Measurements from ENCODE around the gene CNTNAP2.
A peak's percentile ranks its signal among the peaks of the same experiment; 100 is the strongest.
"Not testable (repeated sequence)": the region's sequence is repeated elsewhere in the genome, so short reads cannot be mapped to it uniquely, and the experiment has no call there.

The CNTNAP2 gene

DNA sequence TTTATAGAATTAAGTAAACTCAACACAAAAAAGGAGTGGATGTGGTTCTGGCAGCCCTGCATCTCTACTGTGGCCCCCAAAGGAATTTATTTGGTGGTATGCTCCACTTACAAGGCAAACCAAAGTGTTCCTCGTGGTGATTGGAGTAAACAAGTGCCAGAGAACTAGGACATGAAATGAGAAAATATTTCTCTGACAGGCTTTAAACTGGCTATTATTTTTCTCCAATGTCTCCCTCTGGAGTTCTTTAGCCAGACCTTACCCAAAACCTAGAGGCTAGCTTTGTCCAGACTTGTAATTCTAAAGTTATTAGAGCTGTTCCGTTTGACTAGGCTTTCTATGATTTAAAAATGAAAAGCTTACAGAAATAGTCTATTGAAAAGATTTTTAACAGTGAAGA is 990.1 kb downstream of the CNTNAP2 start:
- no peak overlapping the region for H3K18ac ChIP-seq (ENCODE audit: low read length)
- H4K5ac ChIP-seq (ENCODE audit: low read length) = no peak overlapping the region
- H3K27ac ChIP-seq (ENCODE audit: low read depth, low read length) = no peak overlapping the region
- H2BK15ac ChIP-seq (replicated peaks; ENCODE audit: low read depth) = no peak overlapping the region
- H3K27me3 ChIP-seq (ENCODE audit: insufficient read depth, low read length, poor library complexity) = no peaks in the 10 kb centered on the region
- H3K4me3 ChIP-seq (ENCODE audit: low read length) = no peak overlapping the region
- H3K4ac ChIP-seq (ENCODE audit: low read depth, low read length) = no peak overlapping the region
- no peak overlapping the region for H4K8ac ChIP-seq (ENCODE audit: low read depth, low read length)
- H2AK5ac ChIP-seq (ENCODE audit: low read length) = no peak overlapping the region
- no peak overlapping the region for H3K4me2 ChIP-seq (ENCODE audit: low read length)
- H2BK5ac ChIP-seq (ENCODE audit: low read length) = no peak overlapping the region
- no peak for DNase-seq
- H3K56ac ChIP-seq (ENCODE audit: low read length) = no peak overlapping the region
- no peaks in the 10 kb centered on the region for H3K79me1 ChIP-seq (ENCODE audit: low read length)
- H3K4me1 ChIP-seq (ENCODE audit: control insufficient read depth, low read depth, low read length) = no peaks in the 10 kb centered on the region
- no peaks in the 10 kb centered on the region for H3K79me2 ChIP-seq (ENCODE audit: control insufficient read depth, insufficient read depth, low read length)
- no peaks in the 10 kb centered on the region for H3K36me3 ChIP-seq (ENCODE audit: control insufficient read depth, insufficient read depth, low read length)
- H2BK120ac ChIP-seq (ENCODE audit: low read depth, low read length) = no peak overlapping the region
- H3K9ac ChIP-seq (ENCODE audit: low read length) = no peak overlapping the region
- no peak overlapping the region for H3K23ac ChIP-seq (ENCODE audit: low read length)
- WGBS (ENCODE audit: extremely low coverage, insufficient coverage, low lambda C conversion rate) = no CpG with 5 or more reads among the region's 2 CpGs

GRCh38 chr7:147114525-147114924 is 997.9 kb downstream of the CNTNAP2 start:
- H2AK5ac ChIP-seq (ENCODE audit: low read length); H3K18ac ChIP-seq (ENCODE audit: low read length): not testable (repeated sequence)
- no CpG with 5 or more reads among the region's 1 CpG for WGBS (ENCODE audit: extremely low coverage, insufficient coverage, low lambda C conversion rate)

GRCh38 chr7:147136352-147136751 is 1019.8 kb downstream of the CNTNAP2 start:
- no peaks in the 10 kb centered on the region for H3K36me3 ChIP-seq (ENCODE audit: control insufficient read depth, insufficient read depth, low read length)
- H3K56ac ChIP-seq (ENCODE audit: low read length) = no peak overlapping the region
- DNase-seq = no peak
- no peak overlapping the region for H3K23ac ChIP-seq (ENCODE audit: low read length)
- H2BK120ac ChIP-seq (ENCODE audit: low read depth, low read length) = no peak overlapping the region
- no peak overlapping the region for H2BK15ac ChIP-seq (replicated peaks; ENCODE audit: low read depth)
- no CpG with 5 or more reads among the region's 2 CpGs for WGBS (ENCODE audit: extremely low coverage, insufficient coverage, low lambda C conversion rate)
- no peak overlapping the region for H2BK5ac ChIP-seq (ENCODE audit: low read length)
- no peaks in the 10 kb centered on the region for H3K79me2 ChIP-seq (ENCODE audit: control insufficient read depth, insufficient read depth, low read length)
- no peak overlapping the region for H3K9ac ChIP-seq (ENCODE audit: low read length)
- H4K5ac ChIP-seq (ENCODE audit: low read length) = no peak overlapping the region
- H2AK5ac ChIP-seq (ENCODE audit: low read length) = no peak overlapping the region
- H3K4me1 ChIP-seq (ENCODE audit: control insufficient read depth, low read depth, low read length) = peaks cover 2% of the 10 kb centered on the region
- peak overlapping the region; percentile 56 for H4K8ac ChIP-seq (ENCODE audit: low read depth, low read length)
- no peaks in the 10 kb centered on the region for H3K27me3 ChIP-seq (ENCODE audit: insufficient read depth, low read length, poor library complexity)
- no peak overlapping the region for H3K4ac ChIP-seq (ENCODE audit: low read depth, low read length)
- no peak overlapping the region for H3K18ac ChIP-seq (ENCODE audit: low read length)
- no peak overlapping the region for H3K27ac ChIP-seq (ENCODE audit: low read depth, low read length)
- H3K79me1 ChIP-seq (ENCODE audit: low read length) = no peaks in the 10 kb centered on the region
- no peak overlapping the region for H3K4me3 ChIP-seq (ENCODE audit: low read length)
- H3K4me2 ChIP-seq (ENCODE audit: low read length) = no peak overlapping the region

More at GRCh38 chr7:147114525-147114924, 997.9 kb downstream of the CNTNAP2 start:
- H3K36me3 ChIP-seq (ENCODE audit: control insufficient read depth, insufficient read depth, low read length); H2BK5ac ChIP-seq (ENCODE audit: low read length); H3K4me3 ChIP-seq (ENCODE audit: low read length); H3K4ac ChIP-seq (ENCODE audit: low read depth, low read length); H3K4me2 ChIP-seq (ENCODE audit: low read length); H3K56ac ChIP-seq (ENCODE audit: low read length); H3K79me2 ChIP-seq (ENCODE audit: control insufficient read depth, insufficient read depth, low read length); H3K9ac ChIP-seq (ENCODE audit: low read length); H3K23ac ChIP-seq (ENCODE audit: low read length); DNase-seq; H4K8ac ChIP-seq (ENCODE audit: low read depth, low read length); H3K79me1 ChIP-seq (ENCODE audit: low read length); H3K27me3 ChIP-seq (ENCODE audit: insufficient read depth, low read length, poor library complexity); H4K5ac ChIP-seq (ENCODE audit: low read length); H2BK120ac ChIP-seq (ENCODE audit: low read depth, low read length); H3K27ac ChIP-seq (ENCODE audit: low read depth, low read length); H2BK15ac ChIP-seq (replicated peaks; ENCODE audit: low read depth); H3K4me1 ChIP-seq (ENCODE audit: control insufficient read depth, low read depth, low read length): not testable (repeated sequence)

GRCh38 chr7:147145194-147145593 is 1028.6 kb downstream of the CNTNAP2 start:
- Histone ChIP-seq H2AK5ac (ENCODE audit: low read length) (no peak overlapping the region), H2BK15ac (replicated peaks; ENCODE audit: low read depth) (no peak overlapping the region), H3K18ac (ENCODE audit: low read length) (no peak overlapping the region), H3K27me3 (ENCODE audit: insufficient read depth, low read length, poor library complexity) (no peaks in the 10 kb centered on the region), H3K9ac (ENCODE audit: low read length) (no peak overlapping the region), H2BK120ac (ENCODE audit: low read depth, low read length) (no peak overlapping the region), H3K4me1 (ENCODE audit: control insufficient read depth, low read depth, low read length) (peaks cover under 1% of the 10 kb centered on the region), H3K4me3 (ENCODE audit: low read length) (no peak overlapping the region), H3K4ac (ENCODE audit: low read depth, low read length) (no peak overlapping the region), H4K5ac (ENCODE audit: low read length) (no peak overlapping the region), H2BK5ac (ENCODE audit: low read length) (no peak overlapping the region), H3K79me1 (ENCODE audit: low read length) (no peaks in the 10 kb centered on the region), H3K4me2 (ENCODE audit: low read length) (no peak overlapping the region), H3K23ac (ENCODE audit: low read length) (no peak overlapping the region), H3K36me3 (ENCODE audit: control insufficient read depth, insufficient read depth, low read length) (no peaks in the 10 kb centered on the region), H3K56ac (ENCODE audit: low read length) (no peak overlapping the region), H3K27ac (ENCODE audit: low read depth, low read length) (no peak overlapping the region), H3K79me2 (ENCODE audit: control insufficient read depth, insufficient read depth, low read length) (no peaks in the 10 kb centered on the region), H4K8ac (ENCODE audit: low read depth, low read length) (no peak overlapping the region)
- no CpG with 5 or more reads among the region's 2 CpGs for WGBS (ENCODE audit: extremely low coverage, insufficient coverage, low lambda C conversion rate)
- DNase-seq = peak; percentile 38

DNA sequence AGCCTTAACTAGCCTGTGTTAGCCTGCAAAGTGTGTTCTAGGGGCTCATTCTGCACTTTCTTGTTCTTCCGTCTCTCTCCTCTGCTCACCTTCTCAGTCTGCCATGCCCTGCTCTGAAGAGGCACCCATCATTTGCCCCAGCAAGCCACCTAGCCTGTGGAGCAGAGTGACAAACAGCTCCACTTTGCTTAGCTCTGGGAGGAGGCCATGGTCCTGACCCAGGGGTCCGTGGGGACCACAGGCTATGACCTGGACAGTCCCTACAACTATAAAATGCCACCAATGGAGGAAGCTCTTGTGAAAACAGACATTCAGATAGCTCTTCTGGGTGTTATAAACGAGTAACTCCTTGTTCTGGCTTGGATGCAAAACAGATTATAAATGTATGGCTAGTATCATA is 1029.6 kb downstream of the CNTNAP2 start:
- H2BK120ac ChIP-seq (ENCODE audit: low read depth, low read length) = no peak overlapping the region
- no peak overlapping the region for H3K18ac ChIP-seq (ENCODE audit: low read length)
- H3K4me1 ChIP-seq (ENCODE audit: control insufficient read depth, low read depth, low read length) = no peaks in the 10 kb centered on the region

GRCh38 chr7:147151661-147152060 is 1035.1 kb downstream of the CNTNAP2 start:
- Histone ChIP-seq H3K9ac (ENCODE audit: low read length) (no peak overlapping the region), H2BK5ac (ENCODE audit: low read length) (no peak overlapping the region), H2BK15ac (replicated peaks; ENCODE audit: low read depth) (no peak overlapping the region), H3K4me1 (ENCODE audit: control insufficient read depth, low read depth, low read length) (no peaks in the 10 kb centered on the region), H3K27me3 (ENCODE audit: insufficient read depth, low read length, poor library complexity) (no peaks in the 10 kb centered on the region), H2AK5ac (ENCODE audit: low read length) (no peak overlapping the region), H3K4me3 (ENCODE audit: low read length) (no peak overlapping the region), H3K36me3 (ENCODE audit: control insufficient read depth, insufficient read depth, low read length) (no peaks in the 10 kb centered on the region), H3K56ac (ENCODE audit: low read length) (no peak overlapping the region), H4K8ac (ENCODE audit: low read depth, low read length) (no peak overlapping the region), H3K4me2 (ENCODE audit: low read length) (no peak overlapping the region), H3K27ac (ENCODE audit: low read depth, low read length) (no peak overlapping the region), H3K23ac (ENCODE audit: low read length) (no peak overlapping the region), H3K4ac (ENCODE audit: low read depth, low read length) (no peak overlapping the region), H4K5ac (ENCODE audit: low read length) (no peak overlapping the region), H3K79me1 (ENCODE audit: low read length) (no peaks in the 10 kb centered on the region), H2BK120ac (ENCODE audit: low read depth, low read length) (no peak overlapping the region), H3K79me2 (ENCODE audit: control insufficient read depth, insufficient read depth, low read length) (no peaks in the 10 kb centered on the region), H3K18ac (ENCODE audit: low read length) (no peak overlapping the region)
- no peak for DNase-seq

More for the DNA sequence above, 1029.6 kb downstream of the CNTNAP2 start:
- no peak overlapping the region for H3K27ac ChIP-seq (ENCODE audit: low read depth, low read length)
- H3K4ac ChIP-seq (ENCODE audit: low read depth, low read length) = no peak overlapping the region
- H3K27me3 ChIP-seq (ENCODE audit: insufficient read depth, low read length, poor library complexity) = no peaks in the 10 kb centered on the region
- no peak overlapping the region for H3K9ac ChIP-seq (ENCODE audit: low read length)
- no peak overlapping the region for H3K4me3 ChIP-seq (ENCODE audit: low read length)
- no CpG with 5 or more reads among the region's 3 CpGs for WGBS (ENCODE audit: extremely low coverage, insufficient coverage, low lambda C conversion rate)
- H3K23ac ChIP-seq (ENCODE audit: low read length) = no peak overlapping the region
- no peaks in the 10 kb centered on the region for H3K79me2 ChIP-seq (ENCODE audit: control insufficient read depth, insufficient read depth, low read length)
- no peak overlapping the region for H2AK5ac ChIP-seq (ENCODE audit: low read length)
- H2BK15ac ChIP-seq (replicated peaks; ENCODE audit: low read depth) = no peak overlapping the region
- H4K8ac ChIP-seq (ENCODE audit: low read depth, low read length) = no peak overlapping the region
- H2BK5ac ChIP-seq (ENCODE audit: low read length) = no peak overlapping the region
- H3K56ac ChIP-seq (ENCODE audit: low read length) = no peak overlapping the region
- no peak overlapping the region for H3K4me2 ChIP-seq (ENCODE audit: low read length)
- H4K5ac ChIP-seq (ENCODE audit: low read length) = no peak overlapping the region
- no peaks in the 10 kb centered on the region for H3K36me3 ChIP-seq (ENCODE audit: control insufficient read depth, insufficient read depth, low read length)
- DNase-seq = no peak
- H3K79me1 ChIP-seq (ENCODE audit: low read length) = no peaks in the 10 kb centered on the region
